ENCODE results near the gene LCLAT1.

DNA sequence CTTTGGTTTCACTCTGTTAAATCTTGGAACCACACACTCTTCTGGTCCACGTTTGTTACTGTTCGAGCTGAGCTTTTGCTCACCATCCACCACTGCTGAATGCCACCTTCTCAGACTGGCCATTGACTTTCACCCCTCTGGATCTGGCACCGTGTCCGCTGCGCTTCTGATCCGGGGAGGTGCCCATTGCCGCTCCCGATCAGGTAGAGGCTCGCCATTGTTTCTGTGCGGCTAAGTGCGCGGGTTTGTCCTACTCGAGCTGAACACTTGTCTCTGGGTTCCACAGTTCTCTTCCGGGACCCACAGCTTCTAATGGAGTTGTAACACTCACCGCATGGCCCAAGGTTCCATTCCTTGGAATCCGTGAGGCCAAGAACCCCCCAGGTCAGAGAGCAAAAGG lies 72.8 kb downstream of the LCLAT1 start:
- TF ChIP-seq, protein P1, sequence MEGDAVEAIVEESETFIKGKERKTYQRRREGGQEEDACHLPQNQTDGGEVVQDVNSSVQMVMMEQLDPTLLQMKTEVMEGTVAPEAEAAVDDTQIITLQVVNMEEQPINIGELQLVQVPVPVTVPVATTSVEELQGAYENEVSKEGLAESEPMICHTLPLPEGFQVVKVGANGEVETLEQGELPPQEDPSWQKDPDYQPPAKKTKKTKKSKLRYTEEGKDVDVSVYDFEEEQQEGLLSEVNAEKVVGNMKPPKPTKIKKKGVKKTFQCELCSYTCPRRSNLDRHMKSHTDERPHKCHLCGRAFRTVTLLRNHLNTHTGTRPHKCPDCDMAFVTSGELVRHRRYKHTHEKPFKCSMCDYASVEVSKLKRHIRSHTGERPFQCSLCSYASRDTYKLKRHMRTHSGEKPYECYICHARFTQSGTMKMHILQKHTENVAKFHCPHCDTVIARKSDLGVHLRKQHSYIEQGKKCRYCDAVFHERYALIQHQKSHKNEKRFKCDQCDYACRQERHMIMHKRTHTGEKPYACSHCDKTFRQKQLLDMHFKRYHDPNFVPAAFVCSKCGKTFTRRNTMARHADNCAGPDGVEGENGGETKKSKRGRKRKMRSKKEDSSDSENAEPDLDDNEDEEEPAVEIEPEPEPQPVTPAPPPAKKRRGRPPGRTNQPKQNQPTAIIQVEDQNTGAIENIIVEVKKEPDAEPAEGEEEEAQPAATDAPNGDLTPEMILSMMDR (conservative IDR thresholded peaks at IDR 0.05; ENCODE audit: low read length) = no peak
- TF ChIP-seq EZH2phosphoT487 (IDR thresholded peaks at IDR 0.05; ENCODE audit: borderline replicate concordance) = no peak

Measured in Loucy (cell line).